ENCODE data around the gene ULK4. TPM values are rescaled to one million over a fixed set of nuclear protein-coding genes. Genes with fewer than 3 reads are reported as not detected.

Gene ULK4
- polyA plus RNA-seq, 12 donors = 1.2 to 2.7 (median 2.0) TPM; not detected in 2

- DNase-seq = no peak
Measured at GRCh38 chr3:41265823-41266273, 696.1 kb downstream of the ULK4 start.

GRCh38 chr3:41265011-41265545, 696.8 kb downstream of the ULK4 start:
- DNase-seq = no peak

GRCh38 chr3:41260063-41260450, 701.8 kb downstream of the ULK4 start:
- DNase-seq = no peak

- no peak for DNase-seq
Measured at GRCh38 chr3:41259449-41260062, 702.3 kb downstream of the ULK4 start.

- no peak for DNase-seq
Measured at GRCh38 chr3:41258239-41258800, 703.6 kb downstream of the ULK4 start.

GRCh38 chr3:41251593-41251992, 710.3 kb downstream of the ULK4 start:
- DNase-seq = no peak

GRCh38 chr3:41250825-41251224, 711.1 kb downstream of the ULK4 start:
- DNase-seq = no peak

- no peak for DNase-seq
Measured at GRCh38 chr3:41249318-41249717, 712.6 kb downstream of the ULK4 start.

- no peak for DNase-seq
Measured at GRCh38 chr3:41248525-41248924, 713.4 kb downstream of the ULK4 start.

- no peak for DNase-seq
Measured at GRCh38 chr3:41247055-41248004, 714.6 kb downstream of the ULK4 start.

- DNase-seq = no peak
Measured at GRCh38 chr3:41244620-41245336, 717.1 kb downstream of the ULK4 start.

GRCh38 chr3:41243183-41243582, 718.7 kb downstream of the ULK4 start:
- DNase-seq = no peak

- no peak for DNase-seq
Measured at GRCh38 chr3:41241800-41242571, 719.9 kb downstream of the ULK4 start.

GRCh38 chr3:41241161-41241560, 720.7 kb downstream of the ULK4 start:
- DNase-seq = no peak

- no peak for DNase-seq
Measured at GRCh38 chr3:41239587-41239986, 722.3 kb downstream of the ULK4 start.

- no peak for DNase-seq
Measured at GRCh38 chr3:41237907-41238306, 724.0 kb downstream of the ULK4 start.

- DNase-seq = no peak
Measured at GRCh38 chr3:41236228-41236627, 725.7 kb downstream of the ULK4 start.

GRCh38 chr3:41234823-41235721, 726.8 kb downstream of the ULK4 start:
- DNase-seq = no peak

GRCh38 chr3:41224120-41224806, 737.6 kb downstream of the ULK4 start:
- DNase-seq = peak; percentile 38
